GM23338 (cell line): ENCODE measurements around the gene DTX1. TPM values are rescaled to one million over a fixed set of nuclear protein-coding genes. Genes with fewer than 3 reads are reported as not detected.

Experiments used
- ATAC-seq: fragments of 200-7000 bp; cut with Tn5 transposase; 3 replicates; pipeline ENCODE4 v1.9.1; 2020
- DNase-seq: peaks from one replicate; pipeline ENCODE4 v3.0.0-alpha.2; 2015; ENCODE audit warnings: low spot score
- H2AFZ ChIP-seq: fragments of 200-600 bp; sonication (generic); 2 replicates; pipeline ENCODE4 v1.8.0; 2016; ENCODE audit warnings: antibody characterized with exemption, mild to moderate bottlenecking, moderate library complexity
- H3F3A ChIP-seq: fragments of 200-600 bp; sonication (generic); replicated peaks from 2 replicates; pipeline ENCODE4 v1.8.0; 2017; ENCODE audit warnings: antibody characterized with exemption, mixed run types, low read depth
- H3K27ac ChIP-seq: fragments of 200-600 bp; sonication (generic); 2 replicates; pipeline ENCODE4 v1.6.1; 2016; ENCODE audit warnings: low read depth
- H3K27me3 ChIP-seq: fragments of 200-600 bp; sonication (generic); 2 replicates; pipeline ENCODE4 v1.8.0; 2016; ENCODE audit warnings: mild to moderate bottlenecking, mixed run types, moderate library complexity; ENCODE audit not compliant: insufficient read depth
- H3K36me3 ChIP-seq: fragments of 200-600 bp; sonication (generic); 2 replicates; pipeline ENCODE4 v1.8.0; 2016; ENCODE audit warnings: mild to moderate bottlenecking; ENCODE audit not compliant: insufficient read depth
- H3K4me1 ChIP-seq: fragments of 200-600 bp; sonication (generic); 2 replicates; pipeline ENCODE4 v1.8.0; 2016; ENCODE audit warnings: mild to moderate bottlenecking, moderate library complexity; ENCODE audit not compliant: insufficient read depth
- H3K4me2 ChIP-seq: fragments of 200-600 bp; sonication (generic); 2 replicates; pipeline ENCODE4 v1.7.1; 2017; ENCODE audit warnings: mixed run types
- H3K4me3 ChIP-seq: fragments of 200-600 bp; sonication (generic); 2 replicates; pipeline ENCODE4 v1.6.1; 2016; ENCODE audit warnings: mixed run types
- H3K79me2 ChIP-seq: fragments of 200-600 bp; sonication (generic); replicated peaks from 2 replicates; pipeline ENCODE4 v1.8.0; 2017; ENCODE audit warnings: mild to moderate bottlenecking; ENCODE audit not compliant: insufficient read depth
- H3K9me2 ChIP-seq: fragments of 200-600 bp; sonication (generic); 2 replicates; pipeline ENCODE4 v1.8.0; 2017; ENCODE audit not compliant: insufficient read depth
- H4K20me1 ChIP-seq: fragments of 200-600 bp; sonication (generic); replicated peaks from 2 replicates; pipeline ENCODE4 v1.8.0; 2017; ENCODE audit warnings: mild to moderate bottlenecking; ENCODE audit not compliant: insufficient read depth
- H3K27ac Mint-ChIP-seq: 2 replicates; pipeline ENCODE4 v1.8.0; 2020; ENCODE audit warnings: inconsistent platforms, mild to moderate bottlenecking, moderate library complexity, mixed read lengths
- H3K27me3 Mint-ChIP-seq: 3 replicates; pipeline ENCODE4 v1.8.0; 2022; ENCODE audit warnings: low read depth, mild to moderate bottlenecking, moderate library complexity, mixed read lengths, inconsistent platforms; ENCODE audit not compliant: insufficient read depth, poor library complexity
- H3K36me3 Mint-ChIP-seq: 3 replicates; pipeline ENCODE4 v1.8.0; 2021; ENCODE audit warnings: low read depth, mild to moderate bottlenecking, inconsistent platforms, moderate library complexity, mixed read lengths
- H3K4me1 Mint-ChIP-seq: 3 replicates; pipeline ENCODE4 v1.8.0; 2020; ENCODE audit warnings: mild to moderate bottlenecking, inconsistent platforms, mixed read lengths
- H3K4me3 Mint-ChIP-seq: 3 replicates; pipeline ENCODE4 v1.8.0; 2021; ENCODE audit warnings: moderate library complexity, mild to moderate bottlenecking, inconsistent platforms, mixed read lengths
- H3K9me3 Mint-ChIP-seq: 3 replicates; pipeline ENCODE4 v1.8.0; 2020; ENCODE audit warnings: moderate library complexity, mild to moderate bottlenecking, inconsistent platforms, mixed read lengths
- CREB1 ChIP-seq: fragments of 250-450 bp; sonication (Bioruptor Pico); IDR thresholded peaks from 2 replicates; pipeline ENCODE4 v1.5.0; 2020; ENCODE audit warnings: low read depth, mild to moderate bottlenecking, moderate library complexity
- EZH2 ChIP-seq: fragments of 200-600 bp; sonication (generic); IDR thresholded peaks from one replicate; pipeline ENCODE4 v1.8.0; 2017; ENCODE audit warnings: antibody characterized with exemption, mild to moderate bottlenecking, low read depth; ENCODE audit not compliant: unreplicated experiment
- EZH2phosphoT487 ChIP-seq: fragments of 200-600 bp; sonication (generic); IDR thresholded peaks from one replicate; pipeline ENCODE4 v1.8.1; 2018; ENCODE audit warnings: antibody characterized with exemption; ENCODE audit not compliant: unreplicated experiment
- JUNB ChIP-seq: IDR thresholded peaks from one replicate; pipeline ENCODE4 v1.6.1; 2016; ENCODE audit warnings: antibody characterized with exemption; ENCODE audit not compliant: unreplicated experiment
- NANOG ChIP-seq: IDR thresholded peaks from 2 replicates; pipeline ENCODE4 v1.6.1; 2016; ENCODE audit warnings: antibody characterized with exemption, borderline replicate concordance
- POLR2AphosphoS5 ChIP-seq: IDR thresholded peaks from 2 replicates; pipeline ENCODE4 v1.6.1; 2016; ENCODE audit warnings: antibody characterized with exemption, low read depth
- STAT1 ChIP-seq: IDR thresholded peaks from one replicate; pipeline ENCODE4 v1.6.1; 2016; ENCODE audit warnings: antibody characterized with exemption; ENCODE audit not compliant: unreplicated experiment
- ZNF114 ChIP-seq: fragments of 250-450 bp; sonication (Bioruptor Pico); IDR thresholded peaks from 2 replicates; pipeline ENCODE4 v1.5.0; 2020; ENCODE audit warnings: mild to moderate bottlenecking, moderate library complexity
- ZNF331 ChIP-seq: fragments of 250-450 bp; sonication (Bioruptor Pico); IDR thresholded peaks from 2 replicates; pipeline ENCODE4 v1.5.0; 2020; ENCODE audit warnings: low read depth, mild to moderate bottlenecking, moderate library complexity
- polyA plus RNA-seq: library from polyadenylated mRNA; unstranded; fragments of >200 nt; fragmentation: Nextera tagmentation; extraction: Ambion mirVana; gene quantifications from 2 replicates; pipeline ENCODE4 v1.2.1, GENCODE V29; 2016
- total RNA-seq: library from RNA; depleted of rRNA; stranded (reverse); fragments of >200 nt; shearing (Covaris generic); gene quantifications from 2 replicates; pipeline ENCODE4 v1.2.3, GENCODE V29; 2014
- TF ChIP-seq, protein P1 (sequence below): IDR thresholded peaks from 2 replicates; pipeline ENCODE4 v1.6.1; 2016; ENCODE audit warnings: antibody characterized with exemption
- TF ChIP-seq, protein P2 (sequence below), 2 experiments: fragments of 200-600 bp in 1 of 2; sonication (generic) in 1 of 2; conservative IDR thresholded peaks; 2 replicates each; pipeline versions ENCODE4 v1.5.1 to v1.6.1; 2016 to 2017; ENCODE audit warnings: antibody characterized with exemption in 2 of 2, low read depth in 2 of 2, mild to moderate bottlenecking in 2 of 2, moderate library complexity in 1 of 2
- TF ChIP-seq, protein P3 (sequence below): fragments of 250-450 bp; sonication (Bioruptor Pico); IDR thresholded peaks from 2 replicates; pipeline ENCODE4 v1.5.0; 2020; ENCODE audit warnings: mild to moderate bottlenecking, moderate library complexity

DTX1 gene
- total and polyA plus RNA-seq, 2 experiments from 2014 or later: 1.6 to 9.0 TPM

DNA sequence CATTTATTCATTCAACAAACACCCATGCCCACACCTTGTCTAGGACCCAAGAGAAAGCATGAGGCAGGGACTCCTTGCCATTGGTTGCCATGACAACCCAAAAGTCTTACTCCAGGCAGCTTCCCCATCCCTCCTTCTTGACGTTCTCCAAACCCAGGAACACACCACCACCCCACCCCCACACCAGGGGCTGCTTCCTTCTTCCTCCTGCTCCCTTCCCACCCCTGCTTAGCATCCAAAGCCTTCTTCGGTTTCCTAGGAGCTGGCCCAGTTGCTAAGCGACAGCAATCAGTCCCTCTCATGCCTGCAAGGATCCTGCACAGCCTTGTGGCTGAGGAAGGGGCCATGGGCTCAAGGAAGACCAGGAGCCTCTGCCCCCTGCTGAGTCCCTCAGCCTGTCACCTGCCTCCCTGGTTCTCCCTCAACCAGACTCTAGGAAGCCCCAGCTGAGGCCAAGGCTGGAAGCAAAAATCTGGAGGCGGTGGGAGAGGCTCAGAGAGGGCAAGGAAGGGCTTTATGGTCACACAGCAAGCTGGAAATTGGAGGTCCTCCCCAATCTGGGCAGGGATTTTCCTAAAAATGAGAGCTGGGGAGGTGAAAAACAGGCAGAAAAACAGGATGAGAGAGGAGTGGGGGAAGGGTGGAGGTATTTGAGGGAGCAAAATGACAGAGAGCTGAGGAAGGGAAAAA, 63.6 kb downstream of the DTX1 start (continued):
- TF ChIP-seq EZH2phosphoT487 (no peak), CREB1 (no peak)
- TF ChIP-seq, protein P1, sequence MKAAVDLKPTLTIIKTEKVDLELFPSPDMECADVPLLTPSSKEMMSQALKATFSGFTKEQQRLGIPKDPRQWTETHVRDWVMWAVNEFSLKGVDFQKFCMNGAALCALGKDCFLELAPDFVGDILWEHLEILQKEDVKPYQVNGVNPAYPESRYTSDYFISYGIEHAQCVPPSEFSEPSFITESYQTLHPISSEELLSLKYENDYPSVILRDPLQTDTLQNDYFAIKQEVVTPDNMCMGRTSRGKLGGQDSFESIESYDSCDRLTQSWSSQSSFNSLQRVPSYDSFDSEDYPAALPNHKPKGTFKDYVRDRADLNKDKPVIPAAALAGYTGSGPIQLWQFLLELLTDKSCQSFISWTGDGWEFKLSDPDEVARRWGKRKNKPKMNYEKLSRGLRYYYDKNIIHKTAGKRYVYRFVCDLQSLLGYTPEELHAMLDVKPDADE: no peak

DNA sequence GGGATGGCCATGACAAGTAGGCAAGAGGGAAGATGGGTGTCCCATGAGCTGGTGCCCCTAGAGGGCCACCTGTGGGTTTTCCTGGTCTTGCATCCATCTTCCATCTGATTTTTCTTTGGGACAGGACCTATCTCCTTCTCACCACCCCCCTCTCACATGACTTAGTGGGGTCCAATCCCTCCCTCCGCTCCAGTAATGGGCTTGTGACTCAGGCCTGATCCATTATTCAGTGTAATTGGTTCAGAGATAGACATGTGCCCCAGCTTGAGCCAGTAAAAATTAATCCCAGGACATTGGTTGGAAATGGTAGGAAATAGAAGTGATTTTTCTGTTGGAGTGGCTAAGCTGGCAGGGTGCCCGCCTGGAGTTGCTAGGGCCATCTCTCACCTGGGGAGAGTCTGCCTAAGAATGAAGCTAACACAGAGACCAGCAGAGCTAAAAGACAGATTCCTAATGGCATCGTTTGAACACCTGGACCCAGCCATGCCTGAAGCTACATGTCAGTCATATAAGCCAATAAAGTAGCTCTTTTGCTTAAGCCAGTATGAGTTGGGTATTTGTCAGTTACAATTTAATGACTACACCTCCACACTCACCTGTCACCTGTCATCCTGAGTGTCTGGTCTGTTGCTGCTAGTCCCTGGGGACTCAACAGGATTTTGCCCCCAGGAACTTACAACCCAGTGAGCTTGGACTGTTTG, 64.3 kb downstream of the DTX1 start:
- H3K9me2 ChIP-seq: no peaks in the 10 kb centered on the region
- Mint-ChIP-seq H3K27ac (no peak overlapping the region), H3K9me3 (peaks cover 4% of the 10 kb centered on the region; the same call in 2 of the 3 replicates), H3K36me3 (peaks cover 7% of the 10 kb centered on the region; the same call in 2 of the 3 replicates), H3K4me3 (no peak overlapping the region), H3K27me3 (peaks cover 9% of the 10 kb centered on the region), H3K4me1 (peaks cover 10% of the 10 kb centered on the region)
- H2AFZ ChIP-seq: no peak overlapping the region
- H3K4me2 ChIP-seq: no peak overlapping the region
- H3K27me3 ChIP-seq: no peaks in the 10 kb centered on the region
- H3F3A ChIP-seq: no peaks in the 10 kb centered on the region
- H4K20me1 ChIP-seq: peaks cover 3% of the 10 kb centered on the region
- no peak overlapping the region for H3K27ac ChIP-seq
- DNase-seq: peak; percentile 24
- no peak for ATAC-seq
- peaks cover 5% of the 10 kb centered on the region; the same call in 1 of the 2 replicates for H3K4me1 ChIP-seq
- H3K4me3 ChIP-seq: no peak overlapping the region
- no peaks in the 10 kb centered on the region for H3K36me3 ChIP-seq
- no peaks in the 10 kb centered on the region for H3K79me2 ChIP-seq
- no peak for TF ChIP-seq ZNF114 (CRISPR knock-in tag)
- TF ChIP-seq, protein P1: no peak
- TF ChIP-seq EZH2phosphoT487: no peak
- no peak for TF ChIP-seq NANOG
- TF ChIP-seq CREB1: no peak
- no peak for TF ChIP-seq JUNB
- TF ChIP-seq EZH2: no peak
- TF ChIP-seq, protein P2, sequence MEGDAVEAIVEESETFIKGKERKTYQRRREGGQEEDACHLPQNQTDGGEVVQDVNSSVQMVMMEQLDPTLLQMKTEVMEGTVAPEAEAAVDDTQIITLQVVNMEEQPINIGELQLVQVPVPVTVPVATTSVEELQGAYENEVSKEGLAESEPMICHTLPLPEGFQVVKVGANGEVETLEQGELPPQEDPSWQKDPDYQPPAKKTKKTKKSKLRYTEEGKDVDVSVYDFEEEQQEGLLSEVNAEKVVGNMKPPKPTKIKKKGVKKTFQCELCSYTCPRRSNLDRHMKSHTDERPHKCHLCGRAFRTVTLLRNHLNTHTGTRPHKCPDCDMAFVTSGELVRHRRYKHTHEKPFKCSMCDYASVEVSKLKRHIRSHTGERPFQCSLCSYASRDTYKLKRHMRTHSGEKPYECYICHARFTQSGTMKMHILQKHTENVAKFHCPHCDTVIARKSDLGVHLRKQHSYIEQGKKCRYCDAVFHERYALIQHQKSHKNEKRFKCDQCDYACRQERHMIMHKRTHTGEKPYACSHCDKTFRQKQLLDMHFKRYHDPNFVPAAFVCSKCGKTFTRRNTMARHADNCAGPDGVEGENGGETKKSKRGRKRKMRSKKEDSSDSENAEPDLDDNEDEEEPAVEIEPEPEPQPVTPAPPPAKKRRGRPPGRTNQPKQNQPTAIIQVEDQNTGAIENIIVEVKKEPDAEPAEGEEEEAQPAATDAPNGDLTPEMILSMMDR (conservative IDR thresholded peaks at IDR 0.05; ENCODE audit: low read depth in 2 of 2): no peak
- no peak for TF ChIP-seq STAT1
- no peak for TF ChIP-seq ZNF331
- TF ChIP-seq POLR2AphosphoS5: no peak
- TF ChIP-seq, protein P3, sequence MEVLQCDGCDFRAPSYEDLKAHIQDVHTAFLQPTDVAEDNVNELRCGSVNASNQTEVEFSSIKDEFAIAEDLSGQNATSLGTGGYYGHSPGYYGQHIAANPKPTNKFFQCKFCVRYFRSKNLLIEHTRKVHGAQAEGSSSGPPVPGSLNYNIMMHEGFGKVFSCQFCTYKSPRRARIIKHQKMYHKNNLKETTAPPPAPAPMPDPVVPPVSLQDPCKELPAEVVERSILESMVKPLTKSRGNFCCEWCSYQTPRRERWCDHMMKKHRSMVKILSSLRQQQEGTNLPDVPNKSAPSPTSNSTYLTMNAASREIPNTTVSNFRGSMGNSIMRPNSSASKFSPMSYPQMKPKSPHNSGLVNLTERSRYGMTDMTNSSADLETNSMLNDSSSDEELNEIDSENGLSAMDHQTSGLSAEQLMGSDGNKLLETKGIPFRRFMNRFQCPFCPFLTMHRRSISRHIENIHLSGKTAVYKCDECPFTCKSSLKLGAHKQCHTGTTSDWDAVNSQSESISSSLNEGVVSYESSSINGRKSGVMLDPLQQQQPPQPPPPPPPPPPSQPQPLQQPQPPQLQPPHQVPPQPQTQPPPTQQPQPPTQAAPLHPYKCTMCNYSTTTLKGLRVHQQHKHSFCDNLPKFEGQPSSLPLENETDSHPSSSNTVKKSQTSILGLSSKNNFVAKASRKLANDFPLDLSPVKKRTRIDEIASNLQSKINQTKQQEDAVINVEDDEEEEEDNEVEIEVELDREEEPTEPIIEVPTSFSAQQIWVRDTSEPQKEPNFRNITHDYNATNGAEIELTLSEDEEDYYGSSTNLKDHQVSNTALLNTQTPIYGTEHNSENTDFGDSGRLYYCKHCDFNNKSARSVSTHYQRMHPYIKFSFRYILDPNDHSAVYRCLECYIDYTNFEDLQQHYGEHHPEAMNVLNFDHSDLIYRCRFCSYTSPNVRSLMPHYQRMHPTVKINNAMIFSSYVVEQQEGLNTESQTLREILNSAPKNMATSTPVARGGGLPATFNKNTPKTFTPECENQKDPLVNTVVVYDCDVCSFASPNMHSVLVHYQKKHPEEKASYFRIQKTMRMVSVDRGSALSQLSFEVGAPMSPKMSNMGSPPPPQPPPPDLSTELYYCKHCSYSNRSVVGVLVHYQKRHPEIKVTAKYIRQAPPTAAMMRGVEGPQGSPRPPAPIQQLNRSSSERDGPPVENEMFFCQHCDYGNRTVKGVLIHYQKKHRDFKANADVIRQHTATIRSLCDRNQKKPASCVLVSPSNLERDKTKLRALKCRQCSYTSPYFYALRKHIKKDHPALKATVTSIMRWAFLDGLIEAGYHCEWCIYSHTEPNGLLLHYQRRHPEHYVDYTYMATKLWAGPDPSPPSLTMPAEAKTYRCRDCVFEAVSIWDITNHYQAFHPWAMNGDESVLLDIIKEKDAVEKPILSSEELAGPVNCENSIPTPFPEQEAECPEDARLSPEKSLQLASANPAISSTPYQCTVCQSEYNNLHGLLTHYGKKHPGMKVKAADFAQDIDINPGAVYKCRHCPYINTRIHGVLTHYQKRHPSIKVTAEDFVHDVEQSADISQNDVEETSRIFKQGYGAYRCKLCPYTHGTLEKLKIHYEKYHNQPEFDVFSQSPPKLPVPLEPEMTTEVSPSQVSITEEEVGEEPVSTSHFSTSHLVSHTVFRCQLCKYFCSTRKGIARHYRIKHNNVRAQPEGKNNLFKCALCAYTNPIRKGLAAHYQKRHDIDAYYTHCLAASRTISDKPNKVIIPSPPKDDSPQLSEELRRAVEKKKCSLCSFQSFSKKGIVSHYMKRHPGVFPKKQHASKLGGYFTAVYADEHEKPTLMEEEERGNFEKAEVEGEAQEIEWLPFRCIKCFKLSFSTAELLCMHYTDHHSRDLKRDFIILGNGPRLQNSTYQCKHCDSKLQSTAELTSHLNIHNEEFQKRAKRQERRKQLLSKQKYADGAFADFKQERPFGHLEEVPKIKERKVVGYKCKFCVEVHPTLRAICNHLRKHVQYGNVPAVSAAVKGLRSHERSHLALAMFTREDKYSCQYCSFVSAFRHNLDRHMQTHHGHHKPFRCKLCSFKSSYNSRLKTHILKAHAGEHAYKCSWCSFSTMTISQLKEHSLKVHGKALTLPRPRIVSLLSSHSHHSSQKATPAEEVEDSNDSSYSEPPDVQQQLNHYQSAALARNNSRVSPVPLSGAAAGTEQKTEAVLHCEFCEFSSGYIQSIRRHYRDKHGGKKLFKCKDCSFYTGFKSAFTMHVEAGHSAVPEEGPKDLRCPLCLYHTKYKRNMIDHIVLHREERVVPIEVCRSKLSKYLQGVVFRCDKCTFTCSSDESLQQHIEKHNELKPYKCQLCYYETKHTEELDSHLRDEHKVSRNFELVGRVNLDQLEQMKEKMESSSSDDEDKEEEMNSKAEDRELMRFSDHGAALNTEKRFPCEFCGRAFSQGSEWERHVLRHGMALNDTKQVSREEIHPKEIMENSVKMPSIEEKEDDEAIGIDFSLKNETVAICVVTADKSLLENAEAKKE (CRISPR knock-in tag): no peak
